Lower leg skin (tissue), 3 donors: ENCODE results near the gene SCP2.

Source experiments
- CTCF ChIP-seq, 3 donors: fragments of 450-650 bp; IDR thresholded peaks; one replicate each; pipeline ENCODE4 v1.5.1; 2016; ENCODE audit warnings: antibody characterized with exemption in 3 of 3, mild to moderate bottlenecking in 3 of 3, moderate library complexity in 2 of 3
- POLR2A ChIP-seq, 2 donors: fragments of 450-650 bp; IDR thresholded peaks; one replicate each; pipeline ENCODE4 v1.6.1; 2016 to 2017; ENCODE audit warnings: antibody characterized with exemption in 2 of 2, mild to moderate bottlenecking in 1 of 2, moderate library complexity in 1 of 2

DNA sequence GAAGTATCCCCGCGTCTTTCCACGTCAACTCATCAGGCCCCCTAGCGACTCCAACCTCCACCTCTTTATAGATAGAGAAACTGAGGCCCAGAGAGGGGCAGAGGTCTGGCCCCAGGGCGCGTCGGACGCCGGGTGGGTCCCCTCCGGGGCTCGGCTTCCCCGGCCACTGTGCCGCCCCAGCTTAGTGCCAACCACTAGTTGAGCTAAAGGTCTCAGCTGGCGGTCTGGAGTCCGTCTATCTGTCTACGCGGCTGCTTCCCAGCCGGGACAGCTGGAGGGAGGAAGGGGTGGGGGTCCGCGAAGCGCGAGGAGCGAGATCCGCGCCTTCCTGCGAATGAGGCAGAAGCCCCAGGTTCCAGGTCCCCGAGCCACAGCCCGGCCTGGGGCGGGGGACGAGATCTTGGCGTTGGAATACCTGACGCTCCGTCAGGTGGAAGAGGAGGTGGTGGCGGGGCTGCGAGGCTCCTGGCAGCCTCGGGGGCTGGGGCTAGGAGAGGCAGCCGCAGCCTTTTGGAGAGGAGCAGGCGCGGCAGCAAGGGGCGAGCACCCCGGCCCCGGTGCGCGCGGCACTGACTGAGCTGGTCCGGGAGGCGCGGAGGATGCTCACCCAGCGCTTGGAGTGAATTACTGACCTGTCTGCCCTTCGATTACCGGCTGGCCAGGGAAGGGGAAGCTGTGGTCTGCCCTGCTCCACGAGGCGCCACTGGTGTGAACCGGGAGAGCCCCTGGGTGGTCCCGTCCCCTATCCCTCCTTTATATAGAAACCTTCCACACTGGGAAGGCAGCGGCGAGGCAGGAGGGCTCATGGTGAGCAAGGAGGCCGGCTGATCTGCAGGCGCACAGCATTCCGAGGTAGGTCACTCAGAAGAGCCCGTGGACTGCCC, 135.9 kb downstream of the SCP2 start:
- no peak for TF ChIP-seq POLR2A (IDR thresholded peaks at IDR 0.05)
- no peak for TF ChIP-seq CTCF (IDR thresholded peaks at IDR 0.05)
